ENCODE measurements around the gene ITGB1BP1.

DNA sequence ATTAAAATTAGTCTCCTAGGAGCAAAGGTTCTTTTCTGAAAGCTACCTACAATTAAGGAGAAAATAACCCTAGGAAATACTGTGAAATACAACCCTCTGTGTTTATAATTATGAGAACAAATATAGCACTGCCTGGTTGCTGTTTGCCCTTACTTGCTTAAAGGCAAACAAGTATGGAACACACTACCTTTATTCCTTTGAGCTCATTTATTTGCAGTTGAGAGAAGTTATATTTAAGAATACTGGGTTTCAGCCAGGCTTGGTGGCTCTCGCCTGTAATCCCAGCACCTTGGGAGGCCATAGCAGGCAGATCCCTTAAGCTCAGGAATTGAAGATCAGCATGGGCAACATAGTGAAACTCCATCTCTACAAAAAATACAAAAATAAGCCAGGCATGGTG lies 27.9 kb upstream of the ITGB1BP1 start:
- no peak for TF ChIP-seq L3MBTL2 (conservative IDR thresholded peaks at IDR 0.05)
- no peak for TF ChIP-seq ARNT (IDR thresholded peaks at IDR 0.05)
- TF ChIP-seq NFRKB (IDR thresholded peaks at IDR 0.05), result no peak
- no peak for TF ChIP-seq HDGF (IDR thresholded peaks at IDR 0.05; ENCODE audit: borderline replicate concordance)
- TF ChIP-seq BHLHE40 (IDR thresholded peaks at IDR 0.05; ENCODE audit: borderline replicate concordance), result no peak
- no peak for TF ChIP-seq ZNF384 (IDR thresholded peaks at IDR 0.05)

Measured in HEK293T (cell line).